Stimulated activated CD4-positive, alpha-beta T cell treated with anti-CD3 and anti-CD28 coated beads, Interleukin-2, amount 100 ng/mL, for 24 hours (primary cell): ENCODE results near the gene BBS4.
A peak's percentile ranks its signal among the peaks of the same experiment; 100 is the strongest.

ENCODE experiments used
- DNase-seq, 2 donors: peaks; one replicate each; pipeline ENCODE4 v3.0.0-alpha.2; 2020

Gene BBS4

GRCh38 chr15:72766780-72767179 is 80.8 kb downstream of the BBS4 start:
- DNase-seq, result no peak

- DNase-seq, result no peak
These were observed 84.8 kb downstream of the BBS4 start for GRCh38 chr15:72770673-72771328.

GRCh38 chr15:72771329-72771725 is 85.3 kb downstream of the BBS4 start:
- DNase-seq, result no peak

- DNase-seq, result no peak
These were observed 88.8 kb downstream of the BBS4 start for GRCh38 chr15:72774696-72775383.

GRCh38 chr15:72778796-72779195 is 92.8 kb downstream of the BBS4 start:
- DNase-seq, result no peak

- no peak for DNase-seq
These were observed 95.6 kb downstream of the BBS4 start for GRCh38 chr15:72781631-72782030.

- no peak for DNase-seq
These were observed 96.4 kb downstream of the BBS4 start for GRCh38 chr15:72782274-72783003.

- peak in 1 of 2 donors; percentile 49 for DNase-seq
These were observed 97.1 kb downstream of the BBS4 start for GRCh38 chr15:72783004-72783639.

GRCh38 chr15:72783640-72784455 is 97.8 kb downstream of the BBS4 start, which contains the start of gene ADPGK:
Gene ADPGK (minus strand): TSS chr15:72783758. CDS start chr15:72783691, 67 bp downstream.
- DNase-seq, result peak; percentile 91 to 95

- no peak for DNase-seq
These were observed 98.5 kb downstream of the BBS4 start for GRCh38 chr15:72784456-72784876.

- DNase-seq, result peak; percentile 42 to 66
These were observed 99.4 kb downstream of the BBS4 start for GRCh38 chr15:72785432-72785831.

- DNase-seq, result no peak
These were observed 99.8 kb downstream of the BBS4 start for GRCh38 chr15:72785841-72786240.

GRCh38 chr15:72786242-72786641 is 100.2 kb downstream of the BBS4 start:
- DNase-seq, result no peak

GRCh38 chr15:72786676-72787345 is 100.8 kb downstream of the BBS4 start:
- DNase-seq, result no peak

- DNase-seq, result no peak
These were observed 101.5 kb downstream of the BBS4 start for GRCh38 chr15:72787526-72787925.
